ENCODE data around the gene ZCCHC2. TPM values are rescaled to one million over a fixed set of nuclear protein-coding genes. Genes with fewer than 3 reads are reported as not detected.

ZCCHC2 gene
- polyA plus RNA-seq, 2 of the 4 experiments (the other 2 are of a cell fraction): 7.6 to 12.5 TPM

GRCh38 chr18:62605685-62606084 is 82.9 kb downstream of the ZCCHC2 start (continued):
- TF ChIP-seq, protein P1, sequence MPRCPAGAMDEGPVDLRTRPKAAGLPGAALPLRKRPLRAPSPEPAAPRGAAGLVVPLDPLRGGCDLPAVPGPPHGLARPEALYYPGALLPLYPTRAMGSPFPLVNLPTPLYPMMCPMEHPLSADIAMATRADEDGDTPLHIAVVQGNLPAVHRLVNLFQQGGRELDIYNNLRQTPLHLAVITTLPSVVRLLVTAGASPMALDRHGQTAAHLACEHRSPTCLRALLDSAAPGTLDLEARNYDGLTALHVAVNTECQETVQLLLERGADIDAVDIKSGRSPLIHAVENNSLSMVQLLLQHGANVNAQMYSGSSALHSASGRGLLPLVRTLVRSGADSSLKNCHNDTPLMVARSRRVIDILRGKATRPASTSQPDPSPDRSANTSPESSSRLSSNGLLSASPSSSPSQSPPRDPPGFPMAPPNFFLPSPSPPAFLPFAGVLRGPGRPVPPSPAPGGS (IDR thresholded peaks at IDR 0.05): no peak
- TF ChIP-seq CEBPB (IDR thresholded peaks at IDR 0.05) (no peak), JUN (IDR thresholded peaks at IDR 0.05) (no peak), JUNB (IDR thresholded peaks at IDR 0.05) (no peak), FOSB (CRISPR knock-in tag; IDR thresholded peaks at IDR 0.05) (no peak)
- TF ChIP-seq, protein P2, sequence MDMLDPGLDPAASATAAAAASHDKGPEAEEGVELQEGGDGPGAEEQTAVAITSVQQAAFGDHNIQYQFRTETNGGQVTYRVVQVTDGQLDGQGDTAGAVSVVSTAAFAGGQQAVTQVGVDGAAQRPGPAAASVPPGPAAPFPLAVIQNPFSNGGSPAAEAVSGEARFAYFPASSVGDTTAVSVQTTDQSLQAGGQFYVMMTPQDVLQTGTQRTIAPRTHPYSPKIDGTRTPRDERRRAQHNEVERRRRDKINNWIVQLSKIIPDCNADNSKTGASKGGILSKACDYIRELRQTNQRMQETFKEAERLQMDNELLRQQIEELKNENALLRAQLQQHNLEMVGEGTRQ (IDR thresholded peaks at IDR 0.05): no peak

DNA sequence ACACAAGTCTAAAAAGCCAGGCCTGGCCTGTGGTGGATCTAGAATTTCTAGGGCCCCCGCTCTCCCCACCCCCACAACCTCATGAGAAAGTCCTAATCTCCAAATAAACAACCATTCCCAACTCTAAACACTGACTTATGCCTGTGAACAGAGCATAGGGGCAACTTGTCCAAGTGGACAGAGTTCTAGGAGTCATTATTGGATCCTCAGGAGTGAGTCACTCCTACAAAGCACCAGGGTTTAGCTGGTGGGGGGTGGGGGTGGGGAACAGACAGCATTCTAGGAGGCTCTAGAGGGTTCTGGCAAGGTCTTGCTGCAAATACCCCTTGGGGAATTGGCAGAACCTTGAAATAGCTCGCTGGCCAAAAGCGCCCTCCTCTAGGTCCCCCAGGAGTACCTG is 83.3 kb downstream of the ZCCHC2 start:
- H3K4me2 ChIP-seq: no peak overlapping the region
- ChIA-PET POLR2A (no interaction called here), CTCF (interaction anchor here (1.3 kb wide), 1 partner anchor 20 kb away, joined by 4 read pairs; no protein-coding TSS in a partner anchor)
- H3K4me1 ChIP-seq: no peaks in the 10 kb centered on the region
- no peak for FAIRE-seq
- ATAC-seq: no peak
- TF ChIP-seq SMC3 (IDR thresholded peaks at IDR 0.05): no peak
- TF ChIP-seq RAD21 (conservative IDR thresholded peaks at IDR 0.05 in 1 of 2, IDR thresholded peaks at IDR 0.05 in 1 of 2): no peak
- no peak for TF ChIP-seq FOXS1 (CRISPR knock-in tag; IDR thresholded peaks at IDR 0.05)
- no peak for DNase-seq (ENCODE audit: low read depth in 1 of 2, low spot score in 1 of 2)
- H3K9me3 ChIP-seq: no peaks in the 10 kb centered on the region
- no peak overlapping the region for H3K27ac ChIP-seq
- no peak overlapping the region for H3K4me3 ChIP-seq
- 49% methylated on average over 3 of the region's 3 CpGs for WGBS (ENCODE audit: missing lambda C conversion rate)

DNA sequence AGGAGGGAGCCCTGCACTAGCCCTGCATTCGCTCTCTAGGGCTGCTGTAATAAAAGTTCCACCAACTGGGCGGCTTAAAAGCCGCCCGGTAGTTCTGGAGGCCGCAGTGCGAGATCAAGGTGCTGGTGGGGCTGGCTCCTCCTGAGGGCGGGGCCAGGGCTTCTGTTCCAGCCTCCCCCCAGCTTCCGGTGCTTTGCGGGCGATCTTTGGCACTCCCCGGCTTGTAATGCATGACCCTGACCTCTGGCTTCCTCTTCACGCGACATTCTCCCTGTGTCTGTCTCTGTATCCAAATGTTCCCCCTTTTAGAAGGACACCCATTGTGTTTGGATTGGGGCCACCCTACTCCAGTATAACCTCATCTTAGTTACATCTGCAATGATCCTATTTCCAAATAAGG is 84.5 kb downstream of the ZCCHC2 start:
- H3K4me2 ChIP-seq: no peak overlapping the region
- ATAC-seq (no peak), DNase-seq (ENCODE audit: low read depth in 1 of 2, low spot score in 1 of 2) (no peak), FAIRE-seq (no peak)
- ChIA-PET CTCF (no interaction called here), POLR2A (no interaction called here)
- no peaks in the 10 kb centered on the region for H3K4me1 ChIP-seq
- no peak for TF ChIP-seq ZNF302 (CRISPR knock-in tag; IDR thresholded peaks at IDR 0.05)
- no peak overlapping the region for H3K27ac ChIP-seq
- no peaks in the 10 kb centered on the region for H3K9me3 ChIP-seq
- 85% methylated on average over 13 of the region's 13 CpGs for WGBS (ENCODE audit: missing lambda C conversion rate)
- no peak overlapping the region for H3K4me3 ChIP-seq

DNA sequence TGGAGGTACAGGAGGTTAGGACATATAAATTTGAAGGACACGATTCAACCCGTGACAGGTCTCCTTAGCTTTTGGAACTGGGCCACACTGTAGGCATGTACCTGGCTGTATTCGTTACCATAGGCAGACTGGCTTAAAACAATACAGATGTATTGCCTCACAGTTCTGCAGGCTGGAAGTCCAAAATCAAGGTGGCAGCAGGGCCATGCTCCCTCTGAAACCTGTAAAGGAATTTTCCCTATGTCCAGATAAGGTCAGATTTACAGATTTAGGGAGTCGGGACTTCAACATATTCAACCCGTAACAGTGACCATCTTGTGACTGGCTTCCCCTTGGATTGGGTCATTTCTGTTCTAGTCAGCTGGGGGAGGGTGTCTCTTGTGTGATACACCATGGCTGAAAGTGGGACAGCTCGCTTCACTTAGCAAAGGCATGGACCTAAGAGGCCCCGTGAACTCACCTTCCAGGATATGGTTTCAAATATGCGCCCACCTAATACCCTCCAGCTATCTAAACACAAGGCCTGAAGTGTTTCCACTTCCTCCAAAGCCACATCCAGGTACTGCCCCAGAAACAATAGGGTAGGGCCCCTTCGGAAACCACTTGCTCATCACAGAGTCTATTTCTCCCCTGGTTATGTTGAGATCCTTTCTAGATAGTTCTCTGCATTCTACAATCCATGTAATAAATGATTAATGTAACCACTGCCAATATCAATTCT is 85.0 kb downstream of the ZCCHC2 start:
- FAIRE-seq: no peak

More for the DNA sequence above, 85.0 kb downstream of the ZCCHC2 start:
- no peak for DNase-seq (ENCODE audit: low read depth in 1 of 2, low spot score in 1 of 2)
- no peak overlapping the region for H3K27ac ChIP-seq
- no peak for TF ChIP-seq CTCF (IDR thresholded peaks at IDR 0.05)
- TF ChIP-seq RCOR1 (IDR thresholded peaks at IDR 0.05; ENCODE audit: low read depth, low read length): no peak
- TF ChIP-seq FOSL2 (IDR thresholded peaks at IDR 0.05): no peak
- no peak for TF ChIP-seq FOSL2 (CRISPR knock-in tag; IDR thresholded peaks at IDR 0.05)
- TF ChIP-seq SREBF2 (IDR thresholded peaks at IDR 0.05): no peak
- no peak for TF ChIP-seq CBX2 (IDR thresholded peaks at IDR 0.05; ENCODE audit: borderline replicate concordance, low read depth)
- no peak for TF ChIP-seq PHF8 (IDR thresholded peaks at IDR 0.05; ENCODE audit: borderline replicate concordance, low read depth)
- no peak for TF ChIP-seq SMC3 (IDR thresholded peaks at IDR 0.05)
- 85% methylated on average over 9 of the region's 9 CpGs for WGBS (ENCODE audit: missing lambda C conversion rate)
- ATAC-seq: no peak
- H3K4me1 ChIP-seq: no peaks in the 10 kb centered on the region
- no peak overlapping the region for H3K4me2 ChIP-seq
- ChIA-PET POLR2A (no interaction called here), CTCF (no interaction called here)
- H3K4me3 ChIP-seq: no peak overlapping the region
- H3K9me3 ChIP-seq: no peaks in the 10 kb centered on the region
